HepG2 (cell line): ENCODE results near the gene KLC4. TPM values are rescaled to one million over a fixed set of nuclear protein-coding genes. Genes with fewer than 3 reads are reported as not detected.

Source experiments
- BORCS8-MEF2B ChIP-seq: sonication (generic); formaldehyde crosslinking; IDR thresholded peaks from 2 replicates; pipeline ENCODE4 v1.8.0; 2022; ENCODE audit warnings: mild to moderate bottlenecking, missing genetic modification reagents
- GATAD1 ChIP-seq: IDR thresholded peaks from 2 replicates; pipeline ENCODE4 v1.6.1; 2016; ENCODE audit warnings: missing genetic modification reagents, missing compliant biosample characterization
- MTF2 ChIP-seq: sonication (generic); formaldehyde crosslinking; IDR thresholded peaks from 2 replicates; pipeline ENCODE4 v1.5.0; 2020; ENCODE audit warnings: missing genetic modification reagents, borderline replicate concordance
- NAIF1 ChIP-seq: sonication (generic); formaldehyde crosslinking; IDR thresholded peaks from 2 replicates; pipeline ENCODE4 v1.5.0; 2020; ENCODE audit warnings: mild to moderate bottlenecking, missing genetic modification reagents, borderline replicate concordance
- NRL ChIP-seq: sonication (generic); formaldehyde crosslinking; IDR thresholded peaks from 2 replicates; pipeline ENCODE4 v1.5.0; 2020; ENCODE audit warnings: missing genetic modification reagents, mild to moderate bottlenecking, moderate library complexity, borderline replicate concordance
- TP53 ChIP-seq: sonication (generic); formaldehyde crosslinking; conservative IDR thresholded peaks from 2 replicates; pipeline ENCODE4 v1.4.0; 2020; ENCODE audit warnings: missing genetic modification reagents
- ZFY ChIP-seq: sonication (generic); formaldehyde crosslinking; IDR thresholded peaks from 2 replicates; pipeline ENCODE4 v1.4.0; 2020; ENCODE audit warnings: missing genetic modification reagents
- ZNF326 ChIP-seq: sonication (generic); formaldehyde crosslinking; IDR thresholded peaks from 2 replicates; pipeline ENCODE4 v1.4.0; 2020; ENCODE audit warnings: missing genetic modification reagents, borderline replicate concordance
- ZNF670 ChIP-seq: sonication (generic); formaldehyde crosslinking; IDR thresholded peaks from 2 replicates; pipeline ENCODE4 v1.8.0; 2022; ENCODE audit warnings: mild to moderate bottlenecking, missing genetic modification reagents, borderline replicate concordance
- polyA plus RNA-seq, 8 experiments: library from polyadenylated mRNA; depleted of rRNA in 3 of 8; stranded (reverse) in 7 of 8; unstranded in 1 of 8; fragments of >200 nt; fragmentation: Illumina TruSeq in 4 of 8; extraction: Trizol in 4 of 8; gene quantifications; 2 replicates each; pipeline versions ENCODE4 v1.2.1 to v1.2.3, GENCODE V29; 2011 to 2016; ENCODE audit warnings: low read depth in 4 of 8, missing spikeins in 1 of 8, mixed read lengths in 1 of 8; ENCODE audit not compliant: insufficient read depth in 1 of 8
- total RNA-seq, 5 experiments: library from RNA; depleted of rRNA; stranded (reverse); fragments of >200 nt; fragmentation: Illumina TruSeq; extraction: Trizol; gene quantifications; 2 replicates each; pipeline ENCODE4 v1.2.3, GENCODE V29; 2016; ENCODE audit warnings: low read depth in 1 of 5
- TF ChIP-seq, protein P1 (sequence below): sonication (generic); formaldehyde crosslinking; IDR thresholded peaks from 2 replicates; pipeline ENCODE4 v1.4.0; 2020; ENCODE audit warnings: missing genetic modification reagents
- TF ChIP-seq, protein P2 (sequence below): sonication (generic); formaldehyde crosslinking; IDR thresholded peaks from 2 replicates; pipeline ENCODE4 v1.4.0; 2020; ENCODE audit warnings: missing genetic modification reagents, borderline replicate concordance
- TF ChIP-seq, protein P3 (sequence below): IDR thresholded peaks from 2 replicates; pipeline ENCODE4 v1.6.1; 2016; ENCODE audit warnings: low read depth, control low read depth
- TF ChIP-seq, protein P4 (sequence below): sonication (generic); formaldehyde crosslinking; IDR thresholded peaks from 2 replicates; pipeline ENCODE4 v1.8.1; 2023; ENCODE audit warnings: mild to moderate bottlenecking, missing genetic modification reagents

KLC4 gene
- total and polyA plus RNA-seq, 2 of the 13 experiments (the other 11 are each of a cell fraction or from before 2014, with no cell fraction given): 45.4 to 70.4 TPM

DNA sequence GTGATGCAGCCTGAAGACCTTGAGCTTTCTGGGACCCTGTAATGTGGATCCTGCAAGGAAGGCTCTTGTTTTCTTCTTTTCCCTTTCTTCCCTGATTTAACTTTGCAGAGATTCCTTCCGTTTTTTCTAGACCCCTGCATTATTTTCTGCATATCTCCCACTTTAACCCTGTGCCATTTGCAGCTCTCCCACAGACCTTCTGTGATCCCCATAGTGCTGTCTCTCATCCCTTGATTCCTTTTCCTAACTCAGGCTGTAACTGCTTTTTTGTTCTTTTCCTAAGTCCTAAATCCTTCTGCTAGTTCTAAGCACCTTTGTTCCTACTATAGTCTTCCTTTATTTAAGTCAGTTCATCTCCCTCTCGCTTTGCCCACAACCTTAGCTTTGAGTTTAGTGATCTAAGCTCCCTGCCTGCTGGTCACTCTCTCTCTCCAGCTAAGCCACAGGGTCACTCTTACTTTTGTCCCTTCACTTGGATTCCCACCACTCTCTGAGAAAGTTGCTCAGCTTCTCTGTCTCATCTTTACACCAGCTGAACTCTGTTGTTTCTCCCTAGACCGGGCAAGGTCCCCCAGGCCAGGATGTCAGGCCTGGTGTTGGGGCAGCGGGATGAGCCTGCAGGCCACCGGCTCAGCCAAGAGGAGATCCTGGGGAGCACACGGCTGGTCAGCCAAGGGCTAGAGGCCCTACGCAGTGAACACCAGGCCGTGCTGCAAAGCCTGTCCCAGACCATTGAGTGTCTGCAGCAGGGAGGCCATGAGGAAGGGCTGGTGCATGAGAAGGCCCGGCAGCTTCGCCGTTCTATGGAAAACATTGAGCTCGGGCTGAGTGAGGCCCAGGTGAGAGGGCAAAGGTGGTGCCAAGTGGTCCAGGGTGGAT, 1.6 kb downstream of the KLC4 start (continued):
- TF ChIP-seq, protein P1, sequence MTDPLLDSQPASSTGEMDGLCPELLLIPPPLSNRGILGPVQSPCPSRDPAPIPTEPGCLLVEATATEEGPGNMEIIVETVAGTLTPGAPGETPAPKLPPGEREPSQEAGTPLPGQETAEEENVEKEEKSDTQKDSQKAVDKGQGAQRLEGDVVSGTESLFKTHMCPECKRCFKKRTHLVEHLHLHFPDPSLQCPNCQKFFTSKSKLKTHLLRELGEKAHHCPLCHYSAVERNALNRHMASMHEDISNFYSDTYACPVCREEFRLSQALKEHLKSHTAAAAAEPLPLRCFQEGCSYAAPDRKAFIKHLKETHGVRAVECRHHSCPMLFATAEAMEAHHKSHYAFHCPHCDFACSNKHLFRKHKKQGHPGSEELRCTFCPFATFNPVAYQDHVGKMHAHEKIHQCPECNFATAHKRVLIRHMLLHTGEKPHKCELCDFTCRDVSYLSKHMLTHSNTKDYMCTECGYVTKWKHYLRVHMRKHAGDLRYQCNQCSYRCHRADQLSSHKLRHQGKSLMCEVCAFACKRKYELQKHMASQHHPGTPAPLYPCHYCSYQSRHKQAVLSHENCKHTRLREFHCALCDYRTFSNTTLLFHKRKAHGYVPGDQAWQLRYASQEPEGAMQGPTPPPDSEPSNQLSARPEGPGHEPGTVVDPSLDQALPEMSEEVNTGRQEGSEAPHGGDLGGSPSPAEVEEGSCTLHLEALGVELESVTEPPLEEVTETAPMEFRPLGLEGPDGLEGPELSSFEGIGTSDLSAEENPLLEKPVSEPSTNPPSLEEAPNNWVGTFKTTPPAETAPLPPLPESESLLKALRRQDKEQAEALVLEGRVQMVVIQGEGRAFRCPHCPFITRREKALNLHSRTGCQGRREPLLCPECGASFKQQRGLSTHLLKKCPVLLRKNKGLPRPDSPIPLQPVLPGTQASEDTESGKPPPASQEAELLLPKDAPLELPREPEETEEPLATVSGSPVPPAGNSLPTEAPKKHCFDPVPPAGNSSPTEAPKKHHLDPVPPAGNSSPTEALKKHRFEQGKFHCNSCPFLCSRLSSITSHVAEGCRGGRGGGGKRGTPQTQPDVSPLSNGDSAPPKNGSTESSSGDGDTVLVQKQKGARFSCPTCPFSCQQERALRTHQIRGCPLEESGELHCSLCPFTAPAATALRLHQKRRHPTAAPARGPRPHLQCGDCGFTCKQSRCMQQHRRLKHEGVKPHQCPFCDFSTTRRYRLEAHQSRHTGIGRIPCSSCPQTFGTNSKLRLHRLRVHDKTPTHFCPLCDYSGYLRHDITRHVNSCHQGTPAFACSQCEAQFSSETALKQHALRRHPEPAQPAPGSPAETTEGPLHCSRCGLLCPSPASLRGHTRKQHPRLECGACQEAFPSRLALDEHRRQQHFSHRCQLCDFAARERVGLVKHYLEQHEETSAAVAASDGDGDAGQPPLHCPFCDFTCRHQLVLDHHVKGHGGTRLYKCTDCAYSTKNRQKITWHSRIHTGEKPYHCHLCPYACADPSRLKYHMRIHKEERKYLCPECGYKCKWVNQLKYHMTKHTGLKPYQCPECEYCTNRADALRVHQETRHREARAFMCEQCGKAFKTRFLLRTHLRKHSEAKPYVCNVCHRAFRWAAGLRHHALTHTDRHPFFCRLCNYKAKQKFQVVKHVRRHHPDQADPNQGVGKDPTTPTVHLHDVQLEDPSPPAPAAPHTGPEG (CRISPR knock-in tag): no peak
- TF ChIP-seq NRL (CRISPR knock-in tag) (peak; percentile 66), BORCS8-MEF2B (CRISPR knock-in tag) (peak; percentile 51; the same call in 1 of the 2 replicates), NAIF1 (CRISPR knock-in tag) (peak; percentile 48; the same call in 1 of the 2 replicates), ZFY (CRISPR knock-in tag) (peak; percentile 39; the same call in 1 of the 2 replicates), ZNF670 (CRISPR knock-in tag) (no peak), GATAD1 (no peak), TP53 (CRISPR knock-in tag) (no peak), ZNF326 (CRISPR knock-in tag) (0 out of 2 replicates have a peak, but pooled peaks have one; percentile 47), MTF2 (CRISPR knock-in tag) (0 out of 2 replicates have a peak, but pooled peaks have one; percentile 37)
- TF ChIP-seq, protein P2, sequence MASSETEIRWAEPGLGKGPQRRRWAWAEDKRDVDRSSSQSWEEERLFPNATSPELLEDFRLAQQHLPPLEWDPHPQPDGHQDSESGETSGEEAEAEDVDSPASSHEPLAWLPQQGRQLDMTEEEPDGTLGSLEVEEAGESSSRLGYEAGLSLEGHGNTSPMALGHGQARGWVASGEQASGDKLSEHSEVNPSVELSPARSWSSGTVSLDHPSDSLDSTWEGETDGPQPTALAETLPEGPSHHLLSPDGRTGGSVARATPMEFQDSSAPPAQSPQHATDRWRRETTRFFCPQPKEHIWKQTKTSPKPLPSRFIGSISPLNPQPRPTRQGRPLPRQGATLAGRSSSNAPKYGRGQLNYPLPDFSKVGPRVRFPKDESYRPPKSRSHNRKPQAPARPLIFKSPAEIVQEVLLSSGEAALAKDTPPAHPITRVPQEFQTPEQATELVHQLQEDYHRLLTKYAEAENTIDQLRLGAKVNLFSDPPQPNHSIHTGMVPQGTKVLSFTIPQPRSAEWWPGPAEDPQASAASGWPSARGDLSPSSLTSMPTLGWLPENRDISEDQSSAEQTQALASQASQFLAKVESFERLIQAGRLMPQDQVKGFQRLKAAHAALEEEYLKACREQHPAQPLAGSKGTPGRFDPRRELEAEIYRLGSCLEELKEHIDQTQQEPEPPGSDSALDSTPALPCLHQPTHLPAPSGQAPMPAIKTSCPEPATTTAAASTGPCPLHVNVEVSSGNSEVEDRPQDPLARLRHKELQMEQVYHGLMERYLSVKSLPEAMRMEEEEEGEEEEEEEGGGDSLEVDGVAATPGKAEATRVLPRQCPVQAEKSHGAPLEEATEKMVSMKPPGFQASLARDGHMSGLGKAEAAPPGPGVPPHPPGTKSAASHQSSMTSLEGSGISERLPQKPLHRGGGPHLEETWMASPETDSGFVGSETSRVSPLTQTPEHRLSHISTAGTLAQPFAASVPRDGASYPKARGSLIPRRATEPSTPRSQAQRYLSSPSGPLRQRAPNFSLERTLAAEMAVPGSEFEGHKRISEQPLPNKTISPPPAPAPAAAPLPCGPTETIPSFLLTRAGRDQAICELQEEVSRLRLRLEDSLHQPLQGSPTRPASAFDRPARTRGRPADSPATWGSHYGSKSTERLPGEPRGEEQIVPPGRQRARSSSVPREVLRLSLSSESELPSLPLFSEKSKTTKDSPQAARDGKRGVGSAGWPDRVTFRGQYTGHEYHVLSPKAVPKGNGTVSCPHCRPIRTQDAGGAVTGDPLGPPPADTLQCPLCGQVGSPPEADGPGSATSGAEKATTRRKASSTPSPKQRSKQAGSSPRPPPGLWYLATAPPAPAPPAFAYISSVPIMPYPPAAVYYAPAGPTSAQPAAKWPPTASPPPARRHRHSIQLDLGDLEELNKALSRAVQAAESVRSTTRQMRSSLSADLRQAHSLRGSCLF (CRISPR knock-in tag): 0 out of 2 replicates have a peak, but pooled peaks have one; percentile 47
- TF ChIP-seq, protein P3, sequence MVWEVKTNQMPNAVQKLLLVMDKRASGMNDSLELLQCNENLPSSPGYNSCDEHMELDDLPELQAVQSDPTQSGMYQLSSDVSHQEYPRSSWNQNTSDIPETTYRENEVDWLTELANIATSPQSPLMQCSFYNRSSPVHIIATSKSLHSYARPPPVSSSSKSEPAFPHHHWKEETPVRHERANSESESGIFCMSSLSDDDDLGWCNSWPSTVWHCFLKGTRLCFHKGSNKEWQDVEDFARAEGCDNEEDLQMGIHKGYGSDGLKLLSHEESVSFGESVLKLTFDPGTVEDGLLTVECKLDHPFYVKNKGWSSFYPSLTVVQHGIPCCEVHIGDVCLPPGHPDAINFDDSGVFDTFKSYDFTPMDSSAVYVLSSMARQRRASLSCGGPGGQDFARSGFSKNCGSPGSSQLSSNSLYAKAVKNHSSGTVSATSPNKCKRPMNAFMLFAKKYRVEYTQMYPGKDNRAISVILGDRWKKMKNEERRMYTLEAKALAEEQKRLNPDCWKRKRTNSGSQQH (CRISPR knock-in tag): 0 out of 2 replicates have a peak, but pooled peaks have one; percentile 68
- TF ChIP-seq, protein P4, sequence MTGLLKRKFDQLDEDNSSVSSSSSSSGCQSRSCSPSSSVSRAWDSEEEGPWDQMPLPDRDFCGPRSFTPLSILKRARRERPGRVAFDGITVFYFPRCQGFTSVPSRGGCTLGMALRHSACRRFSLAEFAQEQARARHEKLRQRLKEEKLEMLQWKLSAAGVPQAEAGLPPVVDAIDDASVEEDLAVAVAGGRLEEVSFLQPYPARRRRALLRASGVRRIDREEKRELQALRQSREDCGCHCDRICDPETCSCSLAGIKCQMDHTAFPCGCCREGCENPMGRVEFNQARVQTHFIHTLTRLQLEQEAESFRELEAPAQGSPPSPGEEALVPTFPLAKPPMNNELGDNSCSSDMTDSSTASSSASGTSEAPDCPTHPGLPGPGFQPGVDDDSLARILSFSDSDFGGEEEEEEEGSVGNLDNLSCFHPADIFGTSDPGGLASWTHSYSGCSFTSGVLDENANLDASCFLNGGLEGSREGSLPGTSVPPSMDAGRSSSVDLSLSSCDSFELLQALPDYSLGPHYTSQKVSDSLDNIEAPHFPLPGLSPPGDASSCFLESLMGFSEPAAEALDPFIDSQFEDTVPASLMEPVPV (CRISPR knock-in tag): 0 out of 2 replicates have a peak, but pooled peaks have one; percentile 36
